CD4-positive, alpha-beta T cell (primary cell): ENCODE results near the gene UMPS. TPM values are rescaled to one million over a fixed set of nuclear protein-coding genes. Genes with fewer than 3 reads are reported as not detected.
"Not testable (repeated sequence)": the region's sequence is repeated elsewhere in the genome, so short reads cannot be mapped to it uniquely, and the experiment has no call there.

Experiments
- ATAC-seq: fragments of 200-7000 bp; cut with Tn5 transposase; one replicate; pipeline ENCODE4 v1.10.0; 2022; ENCODE audit warnings: mild to moderate bottlenecking; ENCODE audit not compliant: poor library complexity
- CTCF ChIA-PET: fragments of 350-600 bp; sonication (Branson Sonifier 250); formaldehyde crosslinking; loops from one replicate; lab custom pipeline; 2021; ENCODE audit warnings: antibody characterized with exemption, inconsistent platforms; lab: Charles Lee
- POLR2A ChIA-PET: fragments of 350-600 bp; sonication (Branson Sonifier 250); formaldehyde crosslinking; loops from one replicate; lab custom pipeline; 2021; ENCODE audit warnings: antibody characterized with exemption, inconsistent platforms; lab: Charles Lee
- DNase-seq, 14 experiments: peaks; one replicate each; pipeline ENCODE4 v3.0.0-alpha.2; 2013 to 2020; ENCODE audit warnings: mixed read lengths in 2 of 14
- H3K27ac ChIP-seq, 2 donors: one replicate each; pipeline versions ENCODE4 v1.5.1 to v1.7.0; 2013; ENCODE audit warnings: low read length in 2 of 2, low read depth in 1 of 2, mild to moderate bottlenecking in 1 of 2
- H3K27me3 ChIP-seq, 2 experiments: 1 replicate in 1 of 2; 2 replicates in 1 of 2; pipeline versions ENCODE4 v1.6.1 to v1.7.0; 2013; ENCODE audit warnings: low read length in 2 of 2, control low read depth in 1 of 2, mild to moderate bottlenecking in 1 of 2, moderate library complexity in 1 of 2; ENCODE audit not compliant: insufficient read depth in 2 of 2, control insufficient read depth in 1 of 2
- H3K36me3 ChIP-seq: one replicate; pipeline ENCODE4 v1.6.1; 2013; ENCODE audit warnings: low read length, control low read depth; ENCODE audit not compliant: insufficient read depth
- H3K4me1 ChIP-seq: one replicate; pipeline ENCODE4 v1.6.1; 2013; ENCODE audit warnings: low read length, control low read depth; ENCODE audit not compliant: insufficient read depth
- H3K4me3 ChIP-seq: one replicate; pipeline ENCODE4 v1.5.1; 2013; ENCODE audit warnings: mild to moderate bottlenecking, low read length, moderate library complexity
- H3K9me3 ChIP-seq, 2 experiments: 1 replicate in 1 of 2; 2 replicates in 1 of 2; pipeline versions ENCODE4 v1.6.1 to v1.7.0; 2013; ENCODE audit warnings: low read length in 2 of 2, mild to moderate bottlenecking in 2 of 2, control low read depth in 1 of 2, moderate library complexity in 1 of 2; ENCODE audit not compliant: control insufficient read depth in 1 of 2, insufficient read depth in 1 of 2
- H3K27ac Mint-ChIP-seq: one replicate; pipeline ENCODE4 v1.8.0; 2020; ENCODE audit warnings: mixed read lengths
- H3K27me3 Mint-ChIP-seq: one replicate; pipeline ENCODE4 v1.8.0; 2021; ENCODE audit warnings: mixed read lengths
- H3K36me3 Mint-ChIP-seq: one replicate; pipeline ENCODE4 v1.8.0; 2021; ENCODE audit warnings: low read depth, mixed read lengths
- H3K4me1 Mint-ChIP-seq: one replicate; pipeline ENCODE4 v1.8.0; 2021; ENCODE audit warnings: low read depth, mixed read lengths
- H3K4me3 Mint-ChIP-seq: one replicate; pipeline ENCODE4 v1.8.0; 2020; ENCODE audit warnings: mild to moderate bottlenecking, mixed read lengths
- H3K9me3 Mint-ChIP-seq: one replicate; pipeline ENCODE4 v1.8.0; 2020; ENCODE audit warnings: mixed read lengths
- CTCF ChIP-seq: fragments of 200-600 bp; IDR thresholded peaks from one replicate; pipeline ENCODE4 v1.8.0; 2022; ENCODE audit warnings: antibody characterized with exemption, mild to moderate bottlenecking
- intact Hi-C, 2 experiments: fragments of 100-400 bp; cut with DNase I in 1 of 2; cut with micrococcal nuclease in 1 of 2; formaldehyde crosslinking; loops; one replicate each; pipeline versions ENCODE4 v1.15.1 to v1.9.0; 2023 to 2025; cut with DNase I, micrococcal nuclease
- total RNA-seq, 174 experiments: library from RNA in 2 of 174; stranded (reverse) in 2 of 174; gene quantifications; one replicate each; pipeline ENCODE4 v1.2.3 and lab custom pipeline; 2021 to 2026

The UMPS gene
- total RNA-seq, 2 experiments from 2014 or later, result 19.5 to 19.7 TPM

- ATAC-seq (no peak), DNase-seq (no peak)
- H3K4me3 ChIP-seq, result no peak overlapping the region
- Mint-ChIP-seq H3K4me3 (no peak overlapping the region), H3K27me3 (peaks cover 52% of the 10 kb centered on the region), H3K36me3 (no peaks in the 10 kb centered on the region), H3K9me3 (no peaks in the 10 kb centered on the region), H3K4me1 (no peaks in the 10 kb centered on the region), H3K27ac (no peak overlapping the region)
- H3K27ac ChIP-seq, result no peak overlapping the region
- CTCF ChIA-PET, result no interaction called here
- H3K27me3 ChIP-seq, result peaks cover 8 to 23% of the 10 kb centered on the region in 2 experiments
- intact Hi-C loops, result no loop called here
- H3K36me3 ChIP-seq, result no peaks in the 10 kb centered on the region
- POLR2A ChIA-PET, result no interaction called here
- no peaks in the 10 kb centered on the region for H3K4me1 ChIP-seq
- H3K9me3 ChIP-seq, result no peaks in the 10 kb centered on the region
- no peak for TF ChIP-seq CTCF
These were observed 27.3 kb upstream of the UMPS start for GRCh38 chr3:124702950-124703349.

- Histone ChIP-seq H3K27ac (no peak overlapping the region), H3K4me3 (no peak overlapping the region), H3K4me1 (no peaks in the 10 kb centered on the region), H3K36me3 (no peaks in the 10 kb centered on the region), H3K9me3 (no peaks in the 10 kb centered on the region), H3K27me3 (peaks cover 9 to 16% of the 10 kb centered on the region in 2 experiments)
- ATAC-seq, result no peak
- H3K9me3 Mint-ChIP-seq, result peaks cover 4% of the 10 kb centered on the region
- intact Hi-C loops, result no loop called here
- no peaks in the 10 kb centered on the region for H3K36me3 Mint-ChIP-seq
- ChIA-PET CTCF (interaction anchor here (0.7 kb wide), 1 partner anchor 677 kb away, joined by 5 read pairs; no protein-coding TSS in a partner anchor), POLR2A (no interaction called here)
- no peak for DNase-seq
- H3K27me3 Mint-ChIP-seq, result peaks cover 68% of the 10 kb centered on the region
- H3K4me1 Mint-ChIP-seq, result no peaks in the 10 kb centered on the region
- no peak for TF ChIP-seq CTCF
- H3K4me3 Mint-ChIP-seq, result no peak overlapping the region
- no peak overlapping the region for H3K27ac Mint-ChIP-seq
These were observed 24.7 kb upstream of the UMPS start for GRCh38 chr3:124705552-124705951.

GRCh38 chr3:124707223-124707622 lies 23.0 kb upstream of the UMPS start:
- CTCF ChIA-PET, result interaction anchor here (1.7 kb wide), 1 partner anchor 18 kb away, joined by 7 read pairs; no protein-coding TSS in a partner anchor
- H3K4me3 Mint-ChIP-seq, H3K27ac Mint-ChIP-seq, H3K36me3 Mint-ChIP-seq, DNase-seq, H3K27ac ChIP-seq, H3K4me3 ChIP-seq, H3K4me1 Mint-ChIP-seq, H3K9me3 ChIP-seq, H3K9me3 Mint-ChIP-seq, intact Hi-C loops, ATAC-seq, H3K36me3 ChIP-seq, POLR2A ChIA-PET, H3K4me1 ChIP-seq: not testable (repeated sequence)
- H3K27me3 ChIP-seq, result peaks cover 9 to 17% of the 10 kb centered on the region in 2 experiments
- H3K27me3 Mint-ChIP-seq, result peaks cover 66% of the 10 kb centered on the region

GRCh38 chr3:124707656-124708062 lies 22.6 kb upstream of the UMPS start:
- intact Hi-C loops, result no loop called here
- Mint-ChIP-seq H3K9me3 (peaks cover 4% of the 10 kb centered on the region), H3K27me3 (peaks cover 64% of the 10 kb centered on the region), H3K4me1 (no peaks in the 10 kb centered on the region), H3K27ac (no peak overlapping the region), H3K4me3 (no peak overlapping the region), H3K36me3 (no peaks in the 10 kb centered on the region)
- Histone ChIP-seq H3K36me3 (no peaks in the 10 kb centered on the region), H3K4me3 (no peak overlapping the region), H3K27me3 (peaks cover 9 to 17% of the 10 kb centered on the region in 2 experiments), H3K27ac (no peak overlapping the region), H3K4me1 (no peaks in the 10 kb centered on the region), H3K9me3 (no peaks in the 10 kb centered on the region)
- TF ChIP-seq CTCF, result no peak
- CTCF ChIA-PET, result interaction anchor here (1.7 kb wide), 1 partner anchor 19 kb away, joined by 7 read pairs; no protein-coding TSS in a partner anchor
- POLR2A ChIA-PET, result no interaction called here
- no peak for ATAC-seq
- DNase-seq, result no peak
